ENCODE measurements around the gene AOC1.

The AOC1 gene

GRCh38 chr7:150835702-150836280 is 16.5 kb upstream of the AOC1 start:
- DNase-seq: no peak

GRCh38 chr7:150838965-150839650 is 13.2 kb upstream of the AOC1 start:
- no peak for DNase-seq

GRCh38 chr7:150842018-150842417 is 10.3 kb upstream of the AOC1 start:
- no peak for DNase-seq

GRCh38 chr7:150842716-150843115 is 9.6 kb upstream of the AOC1 start:
- no peak for DNase-seq

- no peak for DNase-seq
These were observed 6.9 kb upstream of the AOC1 start for GRCh38 chr7:150845421-150845861.

GRCh38 chr7:150846291-150847115 is 5.8 kb upstream of the AOC1 start:
- DNase-seq: no peak

GRCh38 chr7:150847536-150847935 is 4.8 kb upstream of the AOC1 start:
- no peak for DNase-seq

- no peak for DNase-seq
These were observed 4.2 kb upstream of the AOC1 start for GRCh38 chr7:150848111-150848510.

GRCh38 chr7:150848561-150849115 is 3.7 kb upstream of the AOC1 start:
- no peak for DNase-seq

- DNase-seq: no peak
These were observed 3.0 kb upstream of the AOC1 start for GRCh38 chr7:150849204-150849775.

GRCh38 chr7:150850273-150850672 is 2.0 kb upstream of the AOC1 start:
- no peak for DNase-seq

- no peak for DNase-seq
These were observed 586 bp upstream of the AOC1 start for GRCh38 chr7:150851492-150852370.

GRCh38 chr7:150854066-150855000 is 2.0 kb downstream of the AOC1 start:
- no peak for DNase-seq

GRCh38 chr7:150855046-150855445 is 2.7 kb downstream of the AOC1 start:
- DNase-seq: no peak

- DNase-seq: no peak
These were observed 3.4 kb downstream of the AOC1 start for GRCh38 chr7:150855476-150856302.

- no peak for DNase-seq
These were observed 4.3 kb downstream of the AOC1 start for GRCh38 chr7:150856303-150857275.

- DNase-seq: no peak
These were observed 5.1 kb downstream of the AOC1 start for GRCh38 chr7:150857276-150858055.

Data from midbrain (tissue), 1 donor.